Measurements from ENCODE around the gene KCNH4. TPM values are rescaled to one million over a fixed set of nuclear protein-coding genes. Genes with fewer than 3 reads are reported as not detected.

KCNH4 gene
- total and polyA plus RNA-seq, 9 of the 15 experiments (the other 6 are each of a cell fraction or from before 2014, with no cell fraction given) = 0.10 to 1.8 (median 0.50) TPM

DNA sequence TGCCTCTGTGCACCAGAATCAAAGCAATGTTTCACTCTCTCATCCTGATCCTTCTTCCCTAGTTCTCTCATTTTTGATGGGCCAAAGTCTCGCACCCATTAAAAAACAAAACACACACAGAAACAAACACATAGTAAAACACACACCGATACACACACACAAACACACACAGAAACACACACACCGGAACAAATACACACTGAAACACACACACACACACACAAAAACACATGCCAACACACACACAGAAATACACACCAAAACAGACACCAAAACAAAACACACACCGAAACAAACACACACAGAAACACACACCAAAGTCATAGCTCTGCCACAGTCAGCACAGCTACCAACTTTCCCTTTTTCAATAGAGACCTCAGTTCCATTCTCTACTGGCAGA, 49.7 kb downstream of the KCNH4 start (continued):
- TF ChIP-seq, protein P1, sequence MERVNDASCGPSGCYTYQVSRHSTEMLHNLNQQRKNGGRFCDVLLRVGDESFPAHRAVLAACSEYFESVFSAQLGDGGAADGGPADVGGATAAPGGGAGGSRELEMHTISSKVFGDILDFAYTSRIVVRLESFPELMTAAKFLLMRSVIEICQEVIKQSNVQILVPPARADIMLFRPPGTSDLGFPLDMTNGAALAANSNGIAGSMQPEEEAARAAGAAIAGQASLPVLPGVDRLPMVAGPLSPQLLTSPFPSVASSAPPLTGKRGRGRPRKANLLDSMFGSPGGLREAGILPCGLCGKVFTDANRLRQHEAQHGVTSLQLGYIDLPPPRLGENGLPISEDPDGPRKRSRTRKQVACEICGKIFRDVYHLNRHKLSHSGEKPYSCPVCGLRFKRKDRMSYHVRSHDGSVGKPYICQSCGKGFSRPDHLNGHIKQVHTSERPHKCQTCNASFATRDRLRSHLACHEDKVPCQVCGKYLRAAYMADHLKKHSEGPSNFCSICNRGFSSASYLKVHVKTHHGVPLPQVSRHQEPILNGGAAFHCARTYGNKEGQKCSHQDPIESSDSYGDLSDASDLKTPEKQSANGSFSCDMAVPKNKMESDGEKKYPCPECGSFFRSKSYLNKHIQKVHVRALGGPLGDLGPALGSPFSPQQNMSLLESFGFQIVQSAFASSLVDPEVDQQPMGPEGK (CRISPR knock-in tag; IDR thresholded peaks at IDR 0.05; ENCODE audit: borderline replicate concordance) = no peak
- TF ChIP-seq KLF1 (tag; IDR thresholded peaks at IDR 0.05) = no peak
- TF ChIP-seq, protein P2, sequence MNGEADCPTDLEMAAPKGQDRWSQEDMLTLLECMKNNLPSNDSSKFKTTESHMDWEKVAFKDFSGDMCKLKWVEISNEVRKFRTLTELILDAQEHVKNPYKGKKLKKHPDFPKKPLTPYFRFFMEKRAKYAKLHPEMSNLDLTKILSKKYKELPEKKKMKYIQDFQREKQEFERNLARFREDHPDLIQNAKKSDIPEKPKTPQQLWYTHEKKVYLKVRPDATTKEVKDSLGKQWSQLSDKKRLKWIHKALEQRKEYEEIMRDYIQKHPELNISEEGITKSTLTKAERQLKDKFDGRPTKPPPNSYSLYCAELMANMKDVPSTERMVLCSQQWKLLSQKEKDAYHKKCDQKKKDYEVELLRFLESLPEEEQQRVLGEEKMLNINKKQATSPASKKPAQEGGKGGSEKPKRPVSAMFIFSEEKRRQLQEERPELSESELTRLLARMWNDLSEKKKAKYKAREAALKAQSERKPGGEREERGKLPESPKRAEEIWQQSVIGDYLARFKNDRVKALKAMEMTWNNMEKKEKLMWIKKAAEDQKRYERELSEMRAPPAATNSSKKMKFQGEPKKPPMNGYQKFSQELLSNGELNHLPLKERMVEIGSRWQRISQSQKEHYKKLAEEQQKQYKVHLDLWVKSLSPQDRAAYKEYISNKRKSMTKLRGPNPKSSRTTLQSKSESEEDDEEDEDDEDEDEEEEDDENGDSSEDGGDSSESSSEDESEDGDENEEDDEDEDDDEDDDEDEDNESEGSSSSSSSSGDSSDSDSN (IDR thresholded peaks at IDR 0.05; ENCODE audit: borderline replicate concordance in 1 of 2, low read depth in 2 of 2, low read length in 2 of 2) = no peak
- TF ChIP-seq ARHGAP35 (IDR thresholded peaks at IDR 0.05; ENCODE audit: partially characterized antibody) = peak; percentile 49
- TF ChIP-seq SUPT5H (IDR thresholded peaks at IDR 0.05) = peak; percentile 42; the same call in 1 of the 2 replicates
- TF ChIP-seq RAD51 (IDR thresholded peaks at IDR 0.05; ENCODE audit: borderline replicate concordance, low read depth) = no peak
- TF ChIP-seq, protein P3, sequence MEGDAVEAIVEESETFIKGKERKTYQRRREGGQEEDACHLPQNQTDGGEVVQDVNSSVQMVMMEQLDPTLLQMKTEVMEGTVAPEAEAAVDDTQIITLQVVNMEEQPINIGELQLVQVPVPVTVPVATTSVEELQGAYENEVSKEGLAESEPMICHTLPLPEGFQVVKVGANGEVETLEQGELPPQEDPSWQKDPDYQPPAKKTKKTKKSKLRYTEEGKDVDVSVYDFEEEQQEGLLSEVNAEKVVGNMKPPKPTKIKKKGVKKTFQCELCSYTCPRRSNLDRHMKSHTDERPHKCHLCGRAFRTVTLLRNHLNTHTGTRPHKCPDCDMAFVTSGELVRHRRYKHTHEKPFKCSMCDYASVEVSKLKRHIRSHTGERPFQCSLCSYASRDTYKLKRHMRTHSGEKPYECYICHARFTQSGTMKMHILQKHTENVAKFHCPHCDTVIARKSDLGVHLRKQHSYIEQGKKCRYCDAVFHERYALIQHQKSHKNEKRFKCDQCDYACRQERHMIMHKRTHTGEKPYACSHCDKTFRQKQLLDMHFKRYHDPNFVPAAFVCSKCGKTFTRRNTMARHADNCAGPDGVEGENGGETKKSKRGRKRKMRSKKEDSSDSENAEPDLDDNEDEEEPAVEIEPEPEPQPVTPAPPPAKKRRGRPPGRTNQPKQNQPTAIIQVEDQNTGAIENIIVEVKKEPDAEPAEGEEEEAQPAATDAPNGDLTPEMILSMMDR (IDR thresholded peaks at IDR 0.05 in 2 of 3, conservative IDR thresholded peaks at IDR 0.05 in 1 of 3; ENCODE audit: insufficient read depth in 2 of 3, low read depth in 1 of 3, low read length in 3 of 3) = no peak
- no peak for TF ChIP-seq ZFPM2 (CRISPR knock-in tag; IDR thresholded peaks at IDR 0.05)
- no peak for TF ChIP-seq RBM15 (IDR thresholded peaks at IDR 0.05; ENCODE audit: insufficient read depth, low read length)
- TF ChIP-seq, protein P4, sequence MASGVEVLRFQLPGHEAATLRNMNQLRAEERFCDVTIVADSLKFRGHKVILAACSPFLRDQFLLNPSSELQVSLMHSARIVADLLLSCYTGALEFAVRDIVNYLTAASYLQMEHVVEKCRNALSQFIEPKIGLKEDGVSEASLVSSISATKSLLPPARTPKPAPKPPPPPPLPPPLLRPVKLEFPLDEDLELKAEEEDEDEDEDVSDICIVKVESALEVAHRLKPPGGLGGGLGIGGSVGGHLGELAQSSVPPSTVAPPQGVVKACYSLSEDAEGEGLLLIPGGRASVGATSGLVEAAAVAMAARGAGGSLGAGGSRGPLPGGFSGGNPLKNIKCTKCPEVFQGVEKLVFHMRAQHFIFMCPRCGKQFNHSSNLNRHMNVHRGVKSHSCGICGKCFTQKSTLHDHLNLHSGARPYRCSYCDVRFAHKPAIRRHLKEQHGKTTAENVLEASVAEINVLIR (CRISPR knock-in tag; IDR thresholded peaks at IDR 0.05) = no peak
- TF ChIP-seq ZC3H4 (CRISPR knock-in tag; IDR thresholded peaks at IDR 0.05; ENCODE audit: borderline replicate concordance) = no peak
- TF ChIP-seq TRIM24 (IDR thresholded peaks at IDR 0.05) = 0 out of 4 replicates have a peak, but pooled peaks of 1 of the 2 experiments have one; percentile 10
- no peak for TF ChIP-seq BRF1 (IDR thresholded peaks at IDR 0.05; ENCODE audit: borderline replicate concordance, extremely low read depth, insufficient read length)
- no peak for TF ChIP-seq NBN (IDR thresholded peaks at IDR 0.05; ENCODE audit: low read depth)
- peak; percentile 27 for TF ChIP-seq POLR2B (IDR thresholded peaks at IDR 0.05; ENCODE audit: low read depth, partially characterized antibody)
- TF ChIP-seq TCF7L2 (IDR thresholded peaks at IDR 0.05; ENCODE audit: low read depth, low read length) = no peak
- no peak for TF ChIP-seq ESRRB (CRISPR knock-in tag; IDR thresholded peaks at IDR 0.05; ENCODE audit: borderline replicate concordance)
- TF ChIP-seq, protein P5, sequence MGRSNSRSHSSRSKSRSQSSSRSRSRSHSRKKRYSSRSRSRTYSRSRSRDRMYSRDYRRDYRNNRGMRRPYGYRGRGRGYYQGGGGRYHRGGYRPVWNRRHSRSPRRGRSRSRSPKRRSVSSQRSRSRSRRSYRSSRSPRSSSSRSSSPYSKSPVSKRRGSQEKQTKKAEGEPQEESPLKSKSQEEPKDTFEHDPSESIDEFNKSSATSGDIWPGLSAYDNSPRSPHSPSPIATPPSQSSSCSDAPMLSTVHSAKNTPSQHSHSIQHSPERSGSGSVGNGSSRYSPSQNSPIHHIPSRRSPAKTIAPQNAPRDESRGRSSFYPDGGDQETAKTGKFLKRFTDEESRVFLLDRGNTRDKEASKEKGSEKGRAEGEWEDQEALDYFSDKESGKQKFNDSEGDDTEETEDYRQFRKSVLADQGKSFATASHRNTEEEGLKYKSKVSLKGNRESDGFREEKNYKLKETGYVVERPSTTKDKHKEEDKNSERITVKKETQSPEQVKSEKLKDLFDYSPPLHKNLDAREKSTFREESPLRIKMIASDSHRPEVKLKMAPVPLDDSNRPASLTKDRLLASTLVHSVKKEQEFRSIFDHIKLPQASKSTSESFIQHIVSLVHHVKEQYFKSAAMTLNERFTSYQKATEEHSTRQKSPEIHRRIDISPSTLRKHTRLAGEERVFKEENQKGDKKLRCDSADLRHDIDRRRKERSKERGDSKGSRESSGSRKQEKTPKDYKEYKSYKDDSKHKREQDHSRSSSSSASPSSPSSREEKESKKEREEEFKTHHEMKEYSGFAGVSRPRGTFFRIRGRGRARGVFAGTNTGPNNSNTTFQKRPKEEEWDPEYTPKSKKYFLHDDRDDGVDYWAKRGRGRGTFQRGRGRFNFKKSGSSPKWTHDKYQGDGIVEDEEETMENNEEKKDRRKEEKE (IDR thresholded peaks at IDR 0.05; ENCODE audit: borderline replicate concordance in 1 of 2, control insufficient read depth in 1 of 2, low read depth in 2 of 2, low read length in 1 of 2) = 0 out of 4 replicates have a peak, but pooled peaks of 1 of the 2 experiments have one; percentile 20

Data from K562 (cell line).